Right atrium auricular region (tissue), 2 donors: Measurements from ENCODE around the gene GMCL2. TPM values are rescaled to one million over a fixed set of nuclear protein-coding genes. Genes with fewer than 3 reads are reported as not detected.
A peak's percentile ranks its signal among the peaks of the same experiment; 100 is the strongest.

Experiments
- DNase-seq: peaks from one replicate; pipeline ENCODE4 v3.0.0-alpha.2; 2019; ENCODE audit warnings: low spot score
- H3K27ac ChIP-seq, 2 donors: fragments of 200-600 bp; sonication (generic); 1 replicate in 1 of 2; 2 replicates in 1 of 2; pipeline ENCODE4 v1.5.1; 2016 to 2019
- H3K27me3 ChIP-seq, 2 donors: fragments of 200-600 bp; sonication (generic); one replicate each; pipeline versions ENCODE4 v1.5.1 to v1.6.0; 2017 to 2019
- H3K36me3 ChIP-seq: fragments of 200-600 bp; sonication (generic); one replicate; pipeline ENCODE4 v1.5.1; 2016
- H3K4me1 ChIP-seq, 2 donors: fragments of 200-600 bp; sonication (generic); one replicate each; pipeline versions ENCODE4 v1.5.1 to v1.6.0; 2017 to 2019
- H3K4me3 ChIP-seq, 2 donors: fragments of 200-600 bp; sonication (generic); 1 replicate in 1 of 2; 2 replicates in 1 of 2; pipeline ENCODE4 v1.5.1; 2017 to 2019; ENCODE audit warnings: mild to moderate bottlenecking in 1 of 2, moderate library complexity in 1 of 2
- H3K9me3 ChIP-seq, 2 donors: fragments of 200-600 bp; sonication (generic); one replicate each; pipeline ENCODE4 v1.5.1; 2019
- total RNA-seq, 2 donors: library from RNA; depleted of rRNA; stranded (reverse); fragments of >200 nt; gene quantifications; one replicate each; pipeline ENCODE4 v1.1.0, GENCODE V29; 2016
- TF ChIP-seq, protein P1 (sequence below), 2 donors: fragments of 200-600 bp; sonication (generic); IDR thresholded peaks; one replicate each; pipeline ENCODE4 v1.5.1; 2019; ENCODE audit warnings: antibody characterized with exemption in 2 of 2

The GMCL2 gene
- total RNA-seq, 2 donors from 2014 or later = not detected

GRCh38 chr5:178163772-178164735 is 23.1 kb downstream of the GMCL2 start:
- Histone ChIP-seq H3K9me3 (no peaks in the 10 kb centered on the region), H3K36me3 (no peaks in the 10 kb centered on the region), H3K4me1 (peaks cover 0 to 10% of the 10 kb centered on the region in 2 donors), H3K4me3 (peak overlapping the region in 1 of 2 donors; percentile 32), H3K27me3 (no peaks in the 10 kb centered on the region), H3K27ac (no peak overlapping the region)
- TF ChIP-seq, protein P1, sequence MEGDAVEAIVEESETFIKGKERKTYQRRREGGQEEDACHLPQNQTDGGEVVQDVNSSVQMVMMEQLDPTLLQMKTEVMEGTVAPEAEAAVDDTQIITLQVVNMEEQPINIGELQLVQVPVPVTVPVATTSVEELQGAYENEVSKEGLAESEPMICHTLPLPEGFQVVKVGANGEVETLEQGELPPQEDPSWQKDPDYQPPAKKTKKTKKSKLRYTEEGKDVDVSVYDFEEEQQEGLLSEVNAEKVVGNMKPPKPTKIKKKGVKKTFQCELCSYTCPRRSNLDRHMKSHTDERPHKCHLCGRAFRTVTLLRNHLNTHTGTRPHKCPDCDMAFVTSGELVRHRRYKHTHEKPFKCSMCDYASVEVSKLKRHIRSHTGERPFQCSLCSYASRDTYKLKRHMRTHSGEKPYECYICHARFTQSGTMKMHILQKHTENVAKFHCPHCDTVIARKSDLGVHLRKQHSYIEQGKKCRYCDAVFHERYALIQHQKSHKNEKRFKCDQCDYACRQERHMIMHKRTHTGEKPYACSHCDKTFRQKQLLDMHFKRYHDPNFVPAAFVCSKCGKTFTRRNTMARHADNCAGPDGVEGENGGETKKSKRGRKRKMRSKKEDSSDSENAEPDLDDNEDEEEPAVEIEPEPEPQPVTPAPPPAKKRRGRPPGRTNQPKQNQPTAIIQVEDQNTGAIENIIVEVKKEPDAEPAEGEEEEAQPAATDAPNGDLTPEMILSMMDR (IDR thresholded peaks at IDR 0.05) = peak; percentile 89 to 100
- peak; percentile 74 for DNase-seq

DNA sequence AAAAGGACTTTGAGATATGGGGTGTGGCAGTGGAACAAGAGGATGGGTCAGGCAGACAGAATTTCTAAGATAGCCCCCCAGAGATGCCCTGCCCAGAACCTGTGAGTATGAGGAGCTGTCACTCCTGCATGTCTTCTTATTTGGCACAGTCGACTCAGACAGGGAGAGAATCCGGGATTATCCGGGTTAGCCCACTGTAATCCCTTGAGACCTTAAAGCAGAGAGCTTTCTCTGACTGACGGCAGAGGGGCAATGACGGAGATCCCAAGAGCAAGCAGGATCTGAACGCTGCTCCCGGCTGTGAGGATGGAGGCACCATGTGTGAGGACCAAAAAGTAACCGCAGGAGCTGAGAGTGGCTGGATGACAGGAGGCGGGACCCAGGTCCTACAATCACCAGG is 24.7 kb downstream of the GMCL2 start:
- H3K4me3 ChIP-seq = no peak overlapping the region
- no peaks in the 10 kb centered on the region for H3K27me3 ChIP-seq
- H3K27ac ChIP-seq = no peak overlapping the region
- DNase-seq = no peak
- H3K4me1 ChIP-seq = peaks cover 0 to 10% of the 10 kb centered on the region in 2 donors
- H3K36me3 ChIP-seq = no peaks in the 10 kb centered on the region
- TF ChIP-seq, protein P1 (IDR thresholded peaks at IDR 0.05) = no peak
- no peaks in the 10 kb centered on the region for H3K9me3 ChIP-seq

DNA sequence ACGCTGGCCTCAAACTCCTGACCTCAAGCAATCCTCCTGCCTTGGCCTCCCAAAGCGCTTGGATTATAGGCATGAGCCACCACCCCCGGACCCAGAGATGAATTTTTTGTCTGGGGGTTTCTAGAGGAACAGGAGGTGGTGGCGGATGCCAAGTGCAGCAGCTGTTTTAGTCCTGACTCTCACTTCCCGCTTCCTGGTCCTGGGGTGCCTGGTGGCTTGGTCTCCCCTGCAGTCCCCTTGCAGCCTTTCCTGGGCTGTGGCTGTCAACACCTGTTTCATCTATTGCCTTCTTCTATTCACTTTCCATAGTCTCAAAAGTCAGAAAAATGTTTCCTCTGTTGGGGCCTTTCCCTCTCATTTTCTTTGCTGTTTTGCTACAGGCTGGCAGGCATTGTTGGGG is 27.0 kb downstream of the GMCL2 start:
- DNase-seq = no peak
- no peaks in the 10 kb centered on the region for H3K9me3 ChIP-seq
- TF ChIP-seq, protein P1 (IDR thresholded peaks at IDR 0.05) = no peak
- no peak overlapping the region for H3K27ac ChIP-seq
- H3K4me1 ChIP-seq = peaks cover 0 to 10% of the 10 kb centered on the region in 2 donors
- H3K27me3 ChIP-seq = no peaks in the 10 kb centered on the region
- no peaks in the 10 kb centered on the region for H3K36me3 ChIP-seq
- no peak overlapping the region for H3K4me3 ChIP-seq

- Histone ChIP-seq H3K27me3 (no peaks in the 10 kb centered on the region), H3K36me3 (peaks cover 13% of the 10 kb centered on the region), H3K9me3 (no peaks in the 10 kb centered on the region), H3K4me3 (no peak overlapping the region), H3K27ac (no peak overlapping the region), H3K4me1 (peaks cover 0 to 28% of the 10 kb centered on the region in 2 donors)
- DNase-seq = no peak
- TF ChIP-seq, protein P1 (IDR thresholded peaks at IDR 0.05) = no peak
Observed at GRCh38 chr5:178155065-178155464, 32.1 kb downstream of the GMCL2 start.

DNA sequence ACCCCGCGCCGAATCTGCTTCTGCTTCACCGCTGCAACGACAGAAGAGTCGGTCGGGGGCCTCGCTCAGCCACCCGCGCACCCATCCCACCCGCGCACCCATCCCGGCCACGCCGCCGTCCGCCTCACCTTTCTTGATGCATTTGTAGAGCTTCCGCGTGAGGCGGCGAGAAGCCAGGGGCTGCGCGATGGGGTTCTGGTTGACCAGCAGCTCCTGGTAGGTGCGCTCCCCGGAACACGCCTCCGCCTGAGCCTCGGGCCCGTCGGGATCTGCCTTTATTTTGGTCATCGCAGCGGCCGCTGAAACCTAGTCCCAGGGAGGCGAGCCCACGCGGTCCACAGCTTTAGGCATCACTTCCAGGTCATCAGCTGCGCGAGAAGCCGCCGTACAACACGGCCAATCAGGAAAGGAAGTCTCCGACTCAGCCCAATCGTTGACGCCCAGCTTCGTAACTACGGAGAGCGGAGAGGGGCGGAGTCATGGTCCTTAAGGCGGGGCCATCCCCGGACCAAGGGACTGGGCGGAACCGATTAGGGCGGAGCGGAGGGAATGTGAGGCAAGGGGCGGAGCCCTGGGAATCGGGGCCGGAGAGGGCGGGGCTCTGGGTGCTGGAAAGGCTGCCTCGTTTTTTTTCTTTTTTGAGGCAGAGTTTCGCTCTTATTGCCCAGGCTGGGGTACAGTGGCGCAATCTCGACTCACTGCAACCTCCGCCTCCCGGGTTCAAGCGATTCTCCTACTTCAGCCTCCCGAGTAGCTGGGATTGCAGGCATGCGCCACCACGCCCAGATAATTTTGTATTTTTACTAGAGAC is 33.4 kb downstream of the GMCL2 start, which contains the start of gene NHP2:
Gene NHP2, minus strand, starts transcription at position 356 of the 811 bp plus-strand sequence. Its CDS starts 68 bp downstream, at position 288.
- peak; percentile 99 for DNase-seq

More for the DNA sequence above, 33.4 kb downstream of the GMCL2 start, which contains the start of gene NHP2:
- Histone ChIP-seq H3K4me1 (peaks cover 0 to 28% of the 10 kb centered on the region in 2 donors), H3K27ac (peak within 1 kb of the TSS; percentile 46 to 71), H3K27me3 (no peaks in the 10 kb centered on the region), H3K4me3 (peak within 1 kb of the TSS; percentile 73 to 77), H3K9me3 (no peaks in the 10 kb centered on the region), H3K36me3 (peaks cover 26% of the 10 kb centered on the region)
- TF ChIP-seq, protein P1 (IDR thresholded peaks at IDR 0.05) = no peak
